Hepatocyte (in vitro differentiated cells): ENCODE data around the gene DGKI. TPM values are rescaled to one million over a fixed set of nuclear protein-coding genes. Genes with fewer than 3 reads are reported as not detected.
"Not testable (repeated sequence)": the region's sequence is repeated elsewhere in the genome, so short reads cannot be mapped to it uniquely, and the experiment has no call there.

ENCODE experiments used
- DNase-seq: peaks from one replicate; pipeline ENCODE4 v3.0.0-alpha.2; 2016; ENCODE audit warnings: low spot score
- H2AFZ ChIP-seq: fragments of 200-600 bp; sonication (generic); 2 replicates; pipeline ENCODE4 v1.6.0; 2016; ENCODE audit warnings: antibody characterized with exemption, mild to moderate bottlenecking
- H3K27ac ChIP-seq: fragments of 200-600 bp; sonication (generic); 2 replicates; pipeline ENCODE4 v1.5.1; 2016; ENCODE audit warnings: mild to moderate bottlenecking
- H3K27me3 ChIP-seq: fragments of 200-600 bp; sonication (generic); 2 replicates; pipeline ENCODE4 v1.6.1; 2016
- H3K36me3 ChIP-seq: fragments of 200-600 bp; sonication (generic); replicated peaks from 2 replicates; pipeline ENCODE4 v1.5.1; 2016; ENCODE audit warnings: low read depth; ENCODE audit not compliant: insufficient read depth
- H3K4me1 ChIP-seq: fragments of 200-600 bp; sonication (generic); 2 replicates; pipeline ENCODE4 v1.5.1; 2016; ENCODE audit warnings: mild to moderate bottlenecking, moderate library complexity; ENCODE audit not compliant: insufficient read depth
- H3K4me2 ChIP-seq: fragments of 200-600 bp; sonication (generic); 2 replicates; pipeline ENCODE4 v1.6.0; 2016
- H3K4me3 ChIP-seq: fragments of 200-600 bp; sonication (generic); 2 replicates; pipeline ENCODE4 v1.5.1; 2016; ENCODE audit warnings: mild to moderate bottlenecking
- H3K79me2 ChIP-seq: fragments of 200-600 bp; sonication (generic); 2 replicates; pipeline ENCODE4 v1.6.0; 2017; ENCODE audit warnings: mild to moderate bottlenecking
- H3K9me2 ChIP-seq: fragments of 200-600 bp; sonication (generic); replicated peaks from 2 replicates; pipeline ENCODE4 v1.6.0; 2017; ENCODE audit warnings: mild to moderate bottlenecking; ENCODE audit not compliant: insufficient read depth
- H3K9me3 ChIP-seq: fragments of 200-600 bp; sonication (generic); 2 replicates; pipeline ENCODE4 v1.5.1; 2016; ENCODE audit warnings: low read depth, mild to moderate bottlenecking
- H4K20me1 ChIP-seq: fragments of 200-600 bp; sonication (generic); 2 replicates; pipeline ENCODE4 v1.6.0; 2016; ENCODE audit warnings: mild to moderate bottlenecking; ENCODE audit not compliant: insufficient read depth, poor library complexity, severe bottlenecking
- EZH2 ChIP-seq: fragments of 200-600 bp; sonication (generic); IDR thresholded peaks from 2 replicates; pipeline ENCODE4 v1.6.1; 2016; ENCODE audit warnings: antibody characterized with exemption, mild to moderate bottlenecking, borderline replicate concordance
- EZH2phosphoT487 ChIP-seq: fragments of 200-600 bp; sonication (generic); IDR thresholded peaks from one replicate; pipeline ENCODE4 v1.6.1; 2018; ENCODE audit warnings: antibody characterized with exemption, mild to moderate bottlenecking, low read depth, moderate library complexity; ENCODE audit not compliant: unreplicated experiment, severe bottlenecking
- WGBS: methylation state at CpG from one replicate; pipeline ENCODE4 v1.1.6; 2016; ENCODE audit warnings: low lambda C conversion rate; ENCODE audit errors: missing lambda C conversion rate; 5-methylcytosine and 5-hydroxymethylcytosine counted together
- polyA plus RNA-seq: library from polyadenylated mRNA; unstranded; fragments of >200 nt; fragmentation: Nextera tagmentation; extraction: Ambion mirVana; gene quantifications from 2 replicates; pipeline ENCODE4 v1.2.1, GENCODE V29; 2016
- total RNA-seq: library from RNA; depleted of rRNA; stranded (reverse); fragments of >200 nt; gene quantifications from 2 replicates; pipeline ENCODE4 v1.2.3, GENCODE V29; 2014
- TF ChIP-seq, protein P1 (sequence below): fragments of 200-600 bp; sonication (generic); IDR thresholded peaks from 2 replicates; pipeline ENCODE4 v1.5.1; 2016; ENCODE audit warnings: antibody characterized with exemption, mild to moderate bottlenecking; ENCODE audit not compliant: poor library complexity

Gene DGKI
- total and polyA plus RNA-seq, 2 experiments from 2014 or later, result 0.47 to 1.8 TPM

DNA sequence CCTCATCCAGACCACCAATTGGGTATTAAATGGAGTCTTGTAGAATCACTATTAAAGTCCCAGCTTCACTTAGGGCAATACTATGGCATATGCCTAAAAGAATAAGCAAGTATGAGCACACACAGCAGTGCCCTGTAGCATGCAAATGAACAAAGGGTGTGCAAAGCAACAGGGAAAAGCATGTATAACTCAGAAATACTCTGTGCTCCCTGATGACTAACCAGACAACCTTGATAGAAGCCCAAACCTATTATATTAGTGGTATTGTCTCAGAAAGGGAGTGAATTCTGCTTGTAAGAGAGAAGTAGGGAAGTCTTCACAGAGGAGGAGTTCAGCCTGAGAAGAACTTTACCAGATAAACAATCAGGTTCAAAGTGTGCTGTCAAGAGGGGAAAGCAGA lies 131.2 kb downstream of the DGKI start:
- H3K4me3 ChIP-seq, result no peak overlapping the region
- no peaks in the 10 kb centered on the region for H3K36me3 ChIP-seq
- no peak overlapping the region for H3K4me2 ChIP-seq

DNA sequence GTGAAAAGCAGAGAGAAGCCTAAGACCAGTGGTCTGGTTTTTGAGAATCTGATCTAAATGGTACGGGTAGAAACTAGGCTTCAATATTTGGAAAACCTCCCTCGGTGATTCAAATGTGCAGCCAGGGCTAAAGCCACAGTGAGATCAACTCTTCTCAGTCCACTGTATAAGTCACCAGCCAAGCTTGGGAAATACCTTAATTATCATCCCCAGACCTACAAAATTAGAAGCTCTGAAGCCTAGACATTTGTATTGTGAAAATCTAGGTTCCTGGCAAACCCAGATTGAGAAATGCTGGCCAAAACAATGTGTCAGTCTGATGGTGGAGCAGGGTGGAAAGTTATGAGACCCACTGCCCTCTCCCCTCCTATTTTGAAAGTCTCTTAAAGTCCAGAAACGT lies 131.7 kb downstream of the DGKI start:
- no peak for TF ChIP-seq EZH2
- TF ChIP-seq EZH2phosphoT487, result no peak
- TF ChIP-seq, protein P1, sequence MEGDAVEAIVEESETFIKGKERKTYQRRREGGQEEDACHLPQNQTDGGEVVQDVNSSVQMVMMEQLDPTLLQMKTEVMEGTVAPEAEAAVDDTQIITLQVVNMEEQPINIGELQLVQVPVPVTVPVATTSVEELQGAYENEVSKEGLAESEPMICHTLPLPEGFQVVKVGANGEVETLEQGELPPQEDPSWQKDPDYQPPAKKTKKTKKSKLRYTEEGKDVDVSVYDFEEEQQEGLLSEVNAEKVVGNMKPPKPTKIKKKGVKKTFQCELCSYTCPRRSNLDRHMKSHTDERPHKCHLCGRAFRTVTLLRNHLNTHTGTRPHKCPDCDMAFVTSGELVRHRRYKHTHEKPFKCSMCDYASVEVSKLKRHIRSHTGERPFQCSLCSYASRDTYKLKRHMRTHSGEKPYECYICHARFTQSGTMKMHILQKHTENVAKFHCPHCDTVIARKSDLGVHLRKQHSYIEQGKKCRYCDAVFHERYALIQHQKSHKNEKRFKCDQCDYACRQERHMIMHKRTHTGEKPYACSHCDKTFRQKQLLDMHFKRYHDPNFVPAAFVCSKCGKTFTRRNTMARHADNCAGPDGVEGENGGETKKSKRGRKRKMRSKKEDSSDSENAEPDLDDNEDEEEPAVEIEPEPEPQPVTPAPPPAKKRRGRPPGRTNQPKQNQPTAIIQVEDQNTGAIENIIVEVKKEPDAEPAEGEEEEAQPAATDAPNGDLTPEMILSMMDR, result no peak
- Histone ChIP-seq H3K9me2 (no peaks in the 10 kb centered on the region), H2AFZ (no peak overlapping the region), H3K4me1 (no peaks in the 10 kb centered on the region), H3K27ac (no peak overlapping the region), H3K4me3 (no peak overlapping the region), H3K4me2 (no peak overlapping the region), H3K36me3 (no peaks in the 10 kb centered on the region), H4K20me1 (no peaks in the 10 kb centered on the region), H3K9me3 (no peaks in the 10 kb centered on the region), H3K27me3 (peaks cover 10% of the 10 kb centered on the region), H3K79me2 (no peaks in the 10 kb centered on the region)
- no peak for DNase-seq
- 88% methylated on average over 3 of the region's 3 CpGs for WGBS

More for the DNA sequence above, 131.2 kb downstream of the DGKI start:
- Histone ChIP-seq H3K9me3 (no peaks in the 10 kb centered on the region), H3K4me1 (no peaks in the 10 kb centered on the region), H3K27ac (no peak overlapping the region), H2AFZ (no peak overlapping the region), H3K27me3 (peaks cover 5% of the 10 kb centered on the region), H4K20me1 (no peaks in the 10 kb centered on the region), H3K9me2 (no peaks in the 10 kb centered on the region), H3K79me2 (no peaks in the 10 kb centered on the region)
- TF ChIP-seq, protein P1, result no peak
- no peak for TF ChIP-seq EZH2
- DNase-seq, result no peak

DNA sequence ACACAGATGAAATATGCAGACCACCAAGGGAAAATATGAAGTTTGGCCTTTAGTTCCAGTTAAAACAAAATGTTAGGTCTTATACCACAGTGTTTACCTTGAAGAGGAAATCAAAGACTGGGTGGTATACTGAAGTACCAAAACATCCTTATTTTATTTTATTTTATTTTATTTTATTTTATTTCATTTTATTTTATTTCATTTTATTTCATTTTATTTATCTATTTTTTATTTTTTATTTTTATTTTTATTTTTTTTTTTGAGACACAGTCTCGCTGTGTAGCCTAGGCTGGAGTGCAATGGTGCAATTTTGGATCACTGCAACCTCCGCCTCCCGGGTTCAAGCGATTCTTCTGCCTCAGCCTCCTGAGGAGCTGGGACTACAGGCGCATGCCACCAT lies 140.4 kb downstream of the DGKI start:
- H3K4me1 ChIP-seq, H3K79me2 ChIP-seq: not testable (repeated sequence)
- 95% methylated on average over 5 of the region's 5 CpGs for WGBS

DNA sequence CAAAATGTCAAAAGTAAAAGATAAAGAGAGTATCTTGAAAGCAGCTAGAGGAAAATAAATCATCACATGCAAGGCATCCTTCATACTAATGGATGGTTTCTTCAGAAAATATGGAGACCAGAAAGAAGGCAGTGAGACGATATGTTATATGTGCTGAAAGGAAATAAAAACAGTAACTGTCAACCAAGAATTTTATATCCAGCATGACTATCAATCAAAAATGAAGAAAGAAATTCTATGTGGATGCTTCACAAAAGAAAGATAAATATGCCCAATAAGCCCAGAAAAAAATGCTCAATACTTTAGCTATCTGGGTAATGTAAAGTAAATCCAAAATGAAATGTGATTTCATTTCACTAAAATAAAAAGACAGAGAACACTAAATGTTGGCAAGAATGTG lies 142.1 kb downstream of the DGKI start:
- Histone ChIP-seq H4K20me1 (no peaks in the 10 kb centered on the region), H3K4me1 (no peaks in the 10 kb centered on the region), H3K27me3 (no peaks in the 10 kb centered on the region), H3K27ac (no peak overlapping the region), H3K9me2 (no peaks in the 10 kb centered on the region), H3K4me2 (no peak overlapping the region), H2AFZ (no peak overlapping the region), H3K9me3 (no peaks in the 10 kb centered on the region), H3K4me3 (no peak overlapping the region), H3K36me3 (no peaks in the 10 kb centered on the region), H3K79me2 (no peaks in the 10 kb centered on the region)
- TF ChIP-seq EZH2, result no peak
- TF ChIP-seq EZH2phosphoT487, result no peak
- TF ChIP-seq, protein P1, result no peak
- WGBS, result 95% methylated on average over 1 of the region's 1 CpG
- no peak for DNase-seq

More for the DNA sequence above, 140.4 kb downstream of the DGKI start:
- not testable (repeated sequence) for H3K4me3 ChIP-seq, H2AFZ ChIP-seq, H3K27me3 ChIP-seq, H3K9me3 ChIP-seq, H3K4me2 ChIP-seq, DNase-seq, H4K20me1 ChIP-seq, H3K36me3 ChIP-seq, H3K9me2 ChIP-seq, H3K27ac ChIP-seq
